ENCODE data around the gene CYREN. TPM values are rescaled to one million over a fixed set of nuclear protein-coding genes. Genes with fewer than 3 reads are reported as not detected.

The CYREN gene
- total and polyA plus RNA-seq, 2 experiments from 2014 or later = 22.7 to 70.6 TPM

- Histone ChIP-seq H2AFZ (no peak overlapping the region), H3K79me2 (replicated peaks; ENCODE audit: insufficient read depth) (no peaks in the 10 kb centered on the region), H4K20me1 (replicated peaks; ENCODE audit: insufficient read depth) (no peaks in the 10 kb centered on the region), H3K4me2 (no peak overlapping the region), H3K36me3 (ENCODE audit: insufficient read depth) (no peaks in the 10 kb centered on the region), H3K4me3 (no peak overlapping the region), H3K27me3 (ENCODE audit: insufficient read depth) (peaks cover 11% of the 10 kb centered on the region), H3K4me1 (ENCODE audit: insufficient read depth) (peaks cover 6% of the 10 kb centered on the region), H3K9me2 (ENCODE audit: insufficient read depth) (no peaks in the 10 kb centered on the region), H3K27ac (ENCODE audit: low read depth) (no peak overlapping the region), H3F3A (replicated peaks; ENCODE audit: low read depth) (no peaks in the 10 kb centered on the region)
- DNase-seq (ENCODE audit: low spot score) (no peak), ATAC-seq (no peak)
- Mint-ChIP-seq H3K4me3 (no peak overlapping the region), H3K9me3 (no peaks in the 10 kb centered on the region), H3K27me3 (ENCODE audit: insufficient read depth, low read depth, poor library complexity) (peaks cover 16% of the 10 kb centered on the region), H3K36me3 (ENCODE audit: low read depth) (peaks cover 5% of the 10 kb centered on the region; the same call in 1 of the 3 replicates), H3K27ac (no peak overlapping the region), H3K4me1 (peaks cover 4% of the 10 kb centered on the region; the same call in 2 of the 3 replicates)
- no peak for TF ChIP-seq ZNF114 (CRISPR knock-in tag; IDR thresholded peaks at IDR 0.05)
Observed at GRCh38 chr7:135206941-135207391, 36.5 kb upstream of the CYREN start.

- H3K27ac ChIP-seq (ENCODE audit: low read depth) = no peak overlapping the region
- peaks cover 7% of the 10 kb centered on the region; the same call in 2 of the 3 replicates for H3K4me1 Mint-ChIP-seq
- H3K4me3 Mint-ChIP-seq = no peak overlapping the region
- no peak overlapping the region for H2AFZ ChIP-seq
- H3K4me3 ChIP-seq = no peak overlapping the region
- H3K36me3 ChIP-seq (ENCODE audit: insufficient read depth) = no peaks in the 10 kb centered on the region
- H4K20me1 ChIP-seq (replicated peaks; ENCODE audit: insufficient read depth) = no peaks in the 10 kb centered on the region
- DNase-seq (ENCODE audit: low spot score) (no peak), ATAC-seq (no peak)
- H3K9me2 ChIP-seq (ENCODE audit: insufficient read depth) = no peaks in the 10 kb centered on the region
- H3K27me3 ChIP-seq (ENCODE audit: insufficient read depth) = peaks cover 10% of the 10 kb centered on the region
- no peaks in the 10 kb centered on the region for H3K9me3 Mint-ChIP-seq
- H3K4me2 ChIP-seq = no peak overlapping the region
- H3F3A ChIP-seq (replicated peaks; ENCODE audit: low read depth) = no peaks in the 10 kb centered on the region
- no peak overlapping the region for H3K27ac Mint-ChIP-seq
- no peak for TF ChIP-seq ZNF114 (CRISPR knock-in tag; IDR thresholded peaks at IDR 0.05)
- no peak for TF ChIP-seq CTCF (conservative IDR thresholded peaks at IDR 0.05; ENCODE audit: low read depth in 2 of 2)
- no peak for TF ChIP-seq EZH2phosphoT487 (IDR thresholded peaks at IDR 0.05; ENCODE audit: unreplicated experiment)
- TF ChIP-seq CREB1 (CRISPR knock-in tag; IDR thresholded peaks at IDR 0.05; ENCODE audit: low read depth) = no peak
- no peak for TF ChIP-seq STAT1 (IDR thresholded peaks at IDR 0.05; ENCODE audit: unreplicated experiment)
- TF ChIP-seq ZNF462 (CRISPR knock-in tag; IDR thresholded peaks at IDR 0.05) = no peak
- H3K27me3 Mint-ChIP-seq (ENCODE audit: insufficient read depth, low read depth, poor library complexity) = peaks cover 11% of the 10 kb centered on the region
- peaks cover 6% of the 10 kb centered on the region for H3K4me1 ChIP-seq (ENCODE audit: insufficient read depth)
- H3K36me3 Mint-ChIP-seq (ENCODE audit: low read depth) = peaks cover 5% of the 10 kb centered on the region; the same call in 2 of the 3 replicates
- no peaks in the 10 kb centered on the region for H3K79me2 ChIP-seq (replicated peaks; ENCODE audit: insufficient read depth)
Observed at GRCh38 chr7:135205850-135206249, 35.3 kb upstream of the CYREN start.
